Measurements from ENCODE around the gene EHBP1. TPM values are rescaled to one million over a fixed set of nuclear protein-coding genes. Genes with fewer than 3 reads are reported as not detected.

The EHBP1 gene
- 10 to 100 TPM; 23.7 to 34.3 TPM for total RNA-seq

DNA sequence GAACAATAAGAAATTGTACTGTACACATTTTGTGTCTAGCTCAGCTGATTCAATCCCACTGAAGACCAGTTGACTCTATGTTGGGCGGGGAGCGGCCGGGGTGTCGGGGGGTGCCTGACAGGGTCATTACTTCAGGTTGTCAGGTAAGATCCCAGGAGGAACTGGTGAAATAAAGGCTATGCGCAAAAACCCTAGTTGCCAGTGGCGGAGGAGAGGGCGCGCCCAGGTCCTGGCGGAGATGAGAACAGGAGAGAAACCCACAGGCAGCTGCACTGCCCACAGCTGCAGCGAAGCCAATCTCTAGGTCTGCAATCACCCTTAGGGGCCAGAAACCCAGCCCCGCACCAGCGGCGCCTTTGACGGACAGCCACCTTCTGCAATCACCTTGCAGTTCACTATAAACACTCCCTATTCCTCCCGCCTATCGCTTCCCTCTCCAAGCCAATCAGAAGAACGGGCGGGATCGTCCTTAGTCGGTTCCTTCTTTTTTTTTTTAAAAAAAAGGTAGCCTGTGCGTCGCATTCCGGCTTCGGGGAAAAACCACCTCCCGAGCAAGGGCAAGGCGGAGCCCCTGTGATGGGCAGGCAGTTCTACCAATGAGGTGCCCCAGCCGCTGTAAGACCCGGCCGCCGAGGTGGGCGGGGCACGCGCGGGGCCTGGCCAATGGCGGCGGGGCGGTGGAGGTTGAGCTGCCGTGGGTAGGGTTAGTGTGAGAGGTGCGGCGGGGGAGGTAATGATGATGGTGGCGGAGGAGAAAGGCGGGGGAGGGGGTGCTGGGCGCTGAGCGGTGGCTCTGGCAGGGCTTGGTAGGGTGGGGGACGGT lies at the start of gene EHBP1:
Gene EHBP1 (plus strand): TSS at position 707 of the 823 bp plus-strand sequence. CDS start 1,479 bp downstream, outside the sequence.
- Mint-ChIP-seq H3K36me3 (peaks cover 9% of the 10 kb centered on the region), H3K27me3 (peaks cover 0 to 4% of the 10 kb centered on the region in 2 donors), H3K4me1 (ENCODE audit: low read depth in 2 of 2) (peaks cover 26 to 31% of the 10 kb centered on the region in 2 donors), H3K4me3 (peak within 1 kb of the TSS; percentile 89), H3K27ac (peak within 1 kb of the TSS; percentile 55 to 86), H3K9me3 (no peaks in the 10 kb centered on the region)
- peak; percentile 98 to 99 for ATAC-seq
- peak; percentile 99 for DNase-seq (ENCODE audit: low spot score)

DNA sequence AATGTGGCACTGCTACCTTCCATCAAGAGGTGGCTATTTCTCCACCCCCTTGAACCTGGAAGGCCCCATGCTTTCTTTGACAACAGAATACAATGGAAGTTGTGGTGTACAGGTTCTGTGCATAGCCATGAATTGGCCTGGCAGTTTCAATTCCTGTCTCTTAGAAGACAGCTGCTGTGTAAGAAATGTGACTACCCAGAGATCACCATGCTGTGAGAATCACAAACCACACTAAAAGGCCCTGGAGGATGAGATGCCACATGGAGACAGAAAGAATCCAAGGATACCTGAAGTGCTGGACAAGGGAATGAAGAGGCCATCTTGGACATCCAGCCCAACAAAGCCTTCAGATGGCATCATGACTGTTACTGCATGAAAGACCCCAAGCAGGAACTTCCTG lies 47.7 kb upstream of the EHBP1 start:
- DNase-seq (ENCODE audit: low spot score) (no peak), ATAC-seq (no peak)
- Mint-ChIP-seq H3K4me3 (no peak overlapping the region), H3K36me3 (no peaks in the 10 kb centered on the region), H3K4me1 (ENCODE audit: low read depth in 2 of 2) (peaks cover 3 to 6% of the 10 kb centered on the region in 2 donors), H3K27me3 (peaks cover 10 to 12% of the 10 kb centered on the region in 2 donors), H3K27ac (no peak overlapping the region), H3K9me3 (no peaks in the 10 kb centered on the region)

DNA sequence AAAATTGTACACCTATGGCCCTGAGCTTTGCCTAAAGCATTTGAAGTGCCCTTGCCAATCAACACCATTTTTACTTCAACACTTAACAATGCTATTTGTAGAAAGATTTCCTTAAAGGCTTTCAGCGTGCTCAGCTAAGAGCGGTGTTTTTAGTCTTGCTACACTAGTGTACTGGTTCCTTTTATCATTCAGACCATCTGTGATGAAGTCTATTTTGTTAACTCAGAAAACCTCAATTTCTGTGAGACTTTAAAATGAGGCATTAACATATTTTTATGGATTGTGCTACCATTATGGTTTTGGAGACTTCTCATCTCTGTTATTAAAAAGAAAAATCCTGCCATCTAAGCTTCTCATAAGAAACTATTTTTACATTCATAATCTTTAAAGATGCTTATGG lies 46.6 kb upstream of the EHBP1 start:
- DNase-seq (ENCODE audit: low spot score) (no peak), ATAC-seq (no peak)
- Mint-ChIP-seq H3K27me3 (peaks cover 14 to 16% of the 10 kb centered on the region in 2 donors), H3K4me3 (no peak overlapping the region), H3K27ac (no peak overlapping the region), H3K4me1 (ENCODE audit: low read depth in 2 of 2) (peaks cover 3 to 6% of the 10 kb centered on the region in 2 donors), H3K36me3 (no peaks in the 10 kb centered on the region), H3K9me3 (no peaks in the 10 kb centered on the region)

DNA sequence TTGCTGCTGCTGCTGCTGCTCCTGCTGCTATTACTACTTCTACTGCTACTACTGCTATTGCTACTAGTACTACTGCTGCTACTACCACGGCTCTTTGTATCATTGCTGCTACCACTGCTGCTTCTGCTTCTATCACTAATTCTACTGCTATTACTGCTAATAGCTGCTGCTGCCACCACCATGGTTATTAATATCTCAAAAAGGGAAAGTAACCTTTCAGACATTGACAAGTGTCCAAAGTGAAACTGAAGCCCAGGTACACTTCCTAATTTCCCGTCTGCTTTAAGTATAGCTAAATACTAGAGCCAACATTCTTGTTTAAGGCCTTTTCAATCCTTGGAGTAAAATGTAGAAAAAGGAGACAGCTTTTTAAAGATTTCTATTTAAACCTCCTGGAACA lies 45.4 kb upstream of the EHBP1 start:
- no peak overlapping the region for H3K4me3 Mint-ChIP-seq

DNA sequence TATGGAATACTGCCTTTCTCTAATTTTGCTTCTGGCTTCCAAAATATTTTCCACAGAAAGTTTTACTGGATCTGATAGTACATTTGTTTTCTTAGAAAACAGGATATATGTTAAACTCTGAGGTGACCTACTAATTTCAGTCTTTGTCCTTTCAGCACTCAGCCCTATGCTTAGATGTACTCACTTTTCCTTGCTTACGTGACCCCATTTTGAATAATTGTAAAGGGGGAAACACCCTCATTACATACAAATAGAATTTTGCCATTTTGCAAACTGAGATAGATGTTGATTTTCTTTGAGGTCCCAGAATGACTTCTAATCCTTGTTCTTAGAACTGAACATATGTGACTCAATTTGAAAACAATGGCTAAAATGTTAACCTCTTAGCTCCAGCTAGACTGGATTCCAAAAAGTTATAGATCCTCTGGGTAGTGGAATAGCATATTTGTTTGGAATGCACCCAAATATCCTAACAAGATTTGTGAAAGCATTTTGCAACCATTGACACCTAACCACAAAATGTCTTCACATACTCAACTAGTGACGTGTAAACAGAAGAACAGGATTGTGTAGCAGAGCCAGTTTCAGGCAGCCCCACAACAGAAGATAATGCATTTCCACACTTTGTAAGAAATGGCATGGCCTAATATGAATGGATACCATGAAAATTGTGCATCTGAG lies 44.8 kb upstream of the EHBP1 start:
- Mint-ChIP-seq H3K27me3 (peaks cover 12 to 24% of the 10 kb centered on the region in 2 donors), H3K27ac (no peak overlapping the region), H3K4me1 (ENCODE audit: low read depth in 2 of 2) (peaks cover 3 to 6% of the 10 kb centered on the region in 2 donors), H3K4me3 (no peak overlapping the region), H3K9me3 (no peaks in the 10 kb centered on the region), H3K36me3 (no peaks in the 10 kb centered on the region)
- ATAC-seq (peak in 1 of 2 donors; percentile 66), DNase-seq (ENCODE audit: low spot score) (no peak)

More for the DNA sequence above, 45.4 kb upstream of the EHBP1 start:
- peaks cover 13 to 18% of the 10 kb centered on the region in 2 donors for H3K27me3 Mint-ChIP-seq
- H3K9me3 Mint-ChIP-seq: no peaks in the 10 kb centered on the region
- no peaks in the 10 kb centered on the region for H3K36me3 Mint-ChIP-seq
- H3K27ac Mint-ChIP-seq: no peak overlapping the region
- peaks cover 3 to 6% of the 10 kb centered on the region in 2 donors for H3K4me1 Mint-ChIP-seq (ENCODE audit: low read depth in 2 of 2)
- no peak for ATAC-seq
- DNase-seq (ENCODE audit: low spot score): no peak

DNA sequence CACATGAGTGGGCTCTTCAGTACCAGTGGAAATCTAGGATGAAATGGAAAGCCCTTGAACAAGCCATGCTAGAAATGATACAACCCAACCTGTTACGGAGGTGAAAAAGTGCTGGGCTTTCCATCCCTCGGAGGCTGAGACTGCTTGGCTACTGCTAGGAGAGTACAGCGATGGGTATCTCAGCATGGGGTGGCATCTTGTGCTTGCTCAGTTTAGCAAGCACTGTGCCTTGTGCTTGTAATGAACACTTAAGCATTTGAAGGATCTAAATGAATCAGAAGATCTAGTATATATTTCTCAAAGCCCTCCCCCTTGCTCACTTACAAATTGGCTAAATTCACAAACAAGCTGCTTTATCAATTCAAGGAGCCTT lies 44.3 kb upstream of the EHBP1 start:
- H3K27me3 Mint-ChIP-seq: peaks cover 10 to 28% of the 10 kb centered on the region in 2 donors
- no peak overlapping the region for H3K4me3 Mint-ChIP-seq
- H3K9me3 Mint-ChIP-seq: no peaks in the 10 kb centered on the region
- peaks cover 3 to 6% of the 10 kb centered on the region in 2 donors for H3K4me1 Mint-ChIP-seq (ENCODE audit: low read depth in 2 of 2)
- ATAC-seq (no peak), DNase-seq (ENCODE audit: low spot score) (no peak)
- no peaks in the 10 kb centered on the region for H3K36me3 Mint-ChIP-seq
- no peak overlapping the region for H3K27ac Mint-ChIP-seq

DNA sequence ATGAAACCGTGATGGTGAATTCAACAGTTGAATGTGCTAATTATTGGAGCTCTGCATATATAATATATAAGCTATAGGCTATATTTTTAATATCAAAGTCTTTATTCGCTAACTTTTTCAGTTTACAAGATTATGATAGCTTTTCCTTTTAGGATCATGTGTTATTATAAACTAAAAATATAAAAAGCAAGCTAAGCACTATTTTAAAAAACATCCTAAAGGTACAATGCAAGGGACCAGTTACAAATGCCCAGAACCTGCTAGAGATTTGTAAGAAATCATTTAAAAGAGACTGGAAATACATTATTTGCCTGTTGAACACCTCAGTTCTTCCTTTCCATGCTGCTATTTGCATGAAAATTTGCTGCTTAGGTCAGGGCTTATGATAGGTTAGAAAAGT lies 43.4 kb upstream of the EHBP1 start:
- Mint-ChIP-seq H3K9me3 (no peaks in the 10 kb centered on the region), H3K36me3 (no peaks in the 10 kb centered on the region), H3K4me3 (no peak overlapping the region), H3K4me1 (ENCODE audit: low read depth in 2 of 2) (peaks cover 3 to 6% of the 10 kb centered on the region in 2 donors), H3K27ac (no peak overlapping the region), H3K27me3 (peaks cover 10 to 28% of the 10 kb centered on the region in 2 donors)
- no peak for DNase-seq (ENCODE audit: low spot score)
- no peak for ATAC-seq

DNA sequence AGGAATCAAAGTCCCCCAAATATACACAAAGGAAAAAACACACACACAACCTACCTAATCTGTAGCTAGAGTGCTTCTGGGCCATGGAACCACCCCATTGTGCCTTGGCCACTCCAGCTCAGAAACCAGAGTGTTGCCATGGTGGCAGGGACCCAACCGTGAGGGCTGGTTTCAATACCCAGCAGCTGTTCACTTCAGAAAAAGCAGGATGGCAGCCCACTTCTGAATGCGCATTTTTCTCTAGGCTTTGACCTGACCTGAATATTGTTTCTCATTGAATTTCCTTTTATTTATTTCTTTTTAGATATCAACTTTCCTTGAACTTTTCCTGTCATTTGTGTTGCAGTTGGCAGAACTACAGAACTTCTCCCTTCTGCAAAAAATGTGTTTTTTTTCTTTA lies 43.0 kb upstream of the EHBP1 start:
- no peaks in the 10 kb centered on the region for H3K9me3 Mint-ChIP-seq
- no peak for ATAC-seq
- no peaks in the 10 kb centered on the region for H3K36me3 Mint-ChIP-seq

DNA sequence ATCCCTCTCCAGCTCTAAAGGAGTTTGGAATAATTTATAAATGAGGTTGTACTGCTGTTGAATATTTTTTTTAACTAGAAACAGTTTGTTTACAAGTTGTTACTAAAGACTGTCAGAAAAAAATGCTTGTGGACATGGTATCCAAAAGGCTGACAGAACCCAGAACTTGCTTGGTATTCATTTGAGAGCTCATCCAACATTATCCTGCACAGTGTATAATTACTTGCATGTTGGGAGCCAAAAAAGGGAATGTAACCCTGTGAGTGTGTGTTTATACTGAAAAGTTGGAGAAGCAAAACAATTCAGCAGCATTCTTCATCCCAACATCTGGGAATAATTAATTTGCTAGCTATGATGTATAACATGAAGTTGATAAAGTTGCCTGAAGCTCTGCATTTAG lies 42.1 kb upstream of the EHBP1 start:
- no peak overlapping the region for H3K4me3 Mint-ChIP-seq

More for the DNA sequence above, 43.0 kb upstream of the EHBP1 start:
- DNase-seq (ENCODE audit: low spot score): no peak
- Mint-ChIP-seq H3K27me3 (peaks cover 10 to 28% of the 10 kb centered on the region in 2 donors), H3K4me3 (no peak overlapping the region), H3K27ac (no peak overlapping the region), H3K4me1 (ENCODE audit: low read depth in 2 of 2) (peaks cover 3 to 6% of the 10 kb centered on the region in 2 donors)

DNA sequence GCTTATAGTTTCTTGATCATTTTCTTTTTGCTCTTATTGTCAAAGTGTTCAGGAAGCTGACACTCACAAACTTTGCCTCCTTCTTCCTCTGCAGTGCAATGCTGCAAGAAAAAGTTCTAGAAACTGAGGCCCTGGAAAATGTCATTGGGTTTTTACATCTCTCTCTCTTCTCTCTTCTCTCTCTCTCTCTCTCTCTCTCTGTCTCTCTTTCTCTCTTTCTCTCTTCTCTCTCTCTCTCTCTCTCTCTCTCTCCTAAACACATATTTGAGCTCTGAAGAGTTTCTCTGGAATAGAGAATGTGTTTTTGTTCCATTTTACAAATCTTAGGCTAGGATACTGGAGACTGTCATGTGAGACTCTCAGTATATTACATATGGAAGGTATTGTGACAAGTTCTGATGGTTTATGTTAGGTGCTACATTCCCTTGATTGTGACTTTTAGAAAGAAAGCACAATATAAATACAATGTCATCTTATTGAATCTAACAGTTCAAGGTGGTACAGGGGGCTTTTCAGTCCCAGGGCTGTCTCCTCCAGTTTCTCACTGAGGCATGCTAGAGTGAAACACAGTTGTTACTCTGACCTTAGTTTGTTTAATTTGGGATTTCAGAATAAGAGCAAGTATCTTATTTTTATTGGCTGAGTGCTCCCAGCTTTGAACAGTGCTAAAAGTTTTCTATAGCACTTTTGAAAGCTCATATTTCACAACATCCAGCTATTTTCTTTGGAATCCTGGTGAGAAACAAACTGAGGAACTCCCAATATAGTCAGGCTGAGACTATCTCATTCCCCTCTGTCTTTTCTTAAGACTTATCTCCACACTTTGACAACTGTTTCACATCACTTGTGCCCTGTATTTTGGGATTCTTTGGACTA lies 41.4 kb upstream of the EHBP1 start:
- no peak overlapping the region for H3K27ac Mint-ChIP-seq
- H3K9me3 Mint-ChIP-seq: no peaks in the 10 kb centered on the region
- H3K4me3 Mint-ChIP-seq: no peak overlapping the region
- ATAC-seq (no peak), DNase-seq (ENCODE audit: low spot score) (no peak)
- H3K4me1 Mint-ChIP-seq (ENCODE audit: low read depth in 2 of 2): peaks cover 3 to 6% of the 10 kb centered on the region in 2 donors
- H3K36me3 Mint-ChIP-seq: no peaks in the 10 kb centered on the region
- H3K27me3 Mint-ChIP-seq: peaks cover 10 to 28% of the 10 kb centered on the region in 2 donors

More for the DNA sequence above, 42.1 kb upstream of the EHBP1 start:
- DNase-seq (ENCODE audit: low spot score): no peak
- no peaks in the 10 kb centered on the region for H3K36me3 Mint-ChIP-seq
- no peak for ATAC-seq
- H3K4me1 Mint-ChIP-seq (ENCODE audit: low read depth in 2 of 2): peaks cover 3 to 6% of the 10 kb centered on the region in 2 donors
- H3K27me3 Mint-ChIP-seq: peaks cover 10 to 28% of the 10 kb centered on the region in 2 donors
- H3K9me3 Mint-ChIP-seq: no peaks in the 10 kb centered on the region
- H3K27ac Mint-ChIP-seq: no peak overlapping the region

DNA sequence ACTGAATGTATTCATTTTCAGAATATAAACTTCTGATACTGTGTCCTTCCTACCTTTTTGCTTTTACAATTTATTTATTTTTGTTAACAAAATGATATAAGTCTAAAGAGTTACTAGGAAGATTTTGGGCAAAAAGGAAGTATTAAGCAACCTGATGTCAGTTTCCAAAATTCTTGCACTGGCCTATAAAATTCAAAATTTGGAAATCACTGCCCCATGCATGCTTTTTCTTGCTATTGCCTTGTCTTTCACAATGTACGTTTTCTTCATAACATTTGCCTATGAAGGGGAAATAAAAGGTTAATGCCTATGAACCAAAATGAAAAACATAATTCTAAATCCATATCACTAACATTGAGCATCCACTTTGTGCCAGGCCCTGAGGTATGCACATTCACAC lies 40.1 kb upstream of the EHBP1 start:
- DNase-seq (ENCODE audit: low spot score) (no peak), ATAC-seq (no peak)
- Mint-ChIP-seq H3K4me3 (no peak overlapping the region), H3K9me3 (no peaks in the 10 kb centered on the region), H3K27me3 (peaks cover 10 to 28% of the 10 kb centered on the region in 2 donors), H3K27ac (no peak overlapping the region), H3K4me1 (ENCODE audit: low read depth in 2 of 2) (peaks cover 0 to under 1% of the 10 kb centered on the region in 2 donors), H3K36me3 (no peaks in the 10 kb centered on the region)

DNA sequence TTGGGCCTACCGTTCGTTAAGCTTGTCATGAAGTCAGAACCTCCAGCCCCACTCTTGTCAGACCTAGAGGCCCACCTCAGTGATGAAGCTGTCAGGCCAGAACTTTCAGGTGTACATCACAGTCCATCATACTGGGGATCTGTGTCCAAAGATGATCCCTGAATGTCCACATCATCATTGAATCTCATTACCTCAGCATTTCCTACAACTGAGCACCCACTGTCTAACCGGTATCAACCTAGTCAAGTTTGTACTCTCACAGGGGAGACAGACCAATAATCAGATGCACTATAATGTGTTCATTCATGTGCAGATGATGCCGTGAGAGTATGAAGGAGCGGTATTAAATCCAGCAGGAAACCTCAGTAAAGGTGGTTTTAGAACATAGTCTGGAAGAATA lies 36.3 kb upstream of the EHBP1 start:
- Mint-ChIP-seq H3K9me3 (no peaks in the 10 kb centered on the region), H3K27ac (no peak overlapping the region), H3K4me1 (ENCODE audit: low read depth in 2 of 2) (no peaks in the 10 kb centered on the region), H3K36me3 (no peaks in the 10 kb centered on the region), H3K27me3 (peaks cover 2 to 16% of the 10 kb centered on the region in 2 donors), H3K4me3 (no peak overlapping the region)
- no peak for DNase-seq (ENCODE audit: low spot score)
- ATAC-seq: no peak

DNA sequence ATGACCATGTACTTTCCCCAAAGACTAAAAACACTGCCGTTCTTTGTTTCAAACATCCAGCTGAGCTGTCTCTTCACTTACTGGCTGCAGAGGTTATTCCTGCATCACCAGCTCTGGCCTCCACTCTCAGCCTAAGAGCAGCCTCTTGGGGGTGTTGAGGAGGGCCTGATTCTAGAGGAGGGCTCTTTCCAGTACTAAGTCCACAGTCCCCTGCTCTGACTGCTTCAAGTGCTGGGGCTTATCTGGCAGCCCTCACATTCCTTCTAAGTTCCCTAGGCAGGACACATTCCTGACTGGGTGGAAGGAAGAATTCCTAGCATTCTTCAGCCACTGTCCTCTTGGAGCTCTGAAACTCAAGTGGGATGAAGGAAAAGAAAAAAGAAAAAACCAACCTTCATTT lies 32.9 kb upstream of the EHBP1 start:
- no peak for DNase-seq (ENCODE audit: low spot score)
- ATAC-seq: no peak
- Mint-ChIP-seq H3K36me3 (no peaks in the 10 kb centered on the region), H3K27ac (no peak overlapping the region), H3K4me1 (ENCODE audit: low read depth in 2 of 2) (no peaks in the 10 kb centered on the region), H3K9me3 (no peaks in the 10 kb centered on the region), H3K27me3 (peaks cover 0 to 2% of the 10 kb centered on the region in 2 donors), H3K4me3 (no peak overlapping the region)
